Hematopoietic multipotent progenitor cell treated with erythropoietin and hydrocortisone succinate and interleukin-3 and kit ligand, for 15 days (in vitro differentiated cells): ENCODE data around the gene EFNB2.
A peak's percentile ranks its signal among the peaks of the same experiment; 100 is the strongest.

Experiments used
- DNase-seq: peaks from one replicate; pipeline ENCODE4 v3.0.0-alpha.2; 2015; ENCODE audit warnings: low spot score

EFNB2 gene

DNA sequence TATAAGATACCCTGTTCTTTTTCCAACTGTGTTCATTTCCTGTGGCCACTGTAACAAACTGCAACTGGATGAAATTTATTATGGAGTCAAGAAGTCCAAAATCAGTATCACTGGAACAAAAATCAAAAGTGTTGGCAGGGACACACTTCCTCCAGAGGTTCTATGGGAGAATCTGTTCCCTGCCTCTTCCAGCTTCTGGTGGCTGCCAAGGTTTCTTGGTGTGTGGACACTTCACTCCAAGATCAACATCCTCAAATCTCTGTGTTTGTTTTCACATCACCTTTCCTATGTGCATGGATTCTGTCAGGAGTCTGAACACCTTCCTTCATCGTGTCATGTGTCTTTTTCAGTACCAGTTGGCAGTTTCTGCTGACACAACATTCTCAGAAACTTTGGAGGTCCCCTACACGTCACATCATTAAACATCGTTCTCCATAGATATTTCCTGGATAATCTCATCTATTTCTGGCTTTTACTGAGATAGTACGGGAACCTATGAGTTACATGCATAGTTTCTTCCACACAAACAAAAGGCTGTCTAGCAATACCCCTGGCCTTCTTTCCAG, 15.2 kb upstream of the EFNB2 start:
- no peak for DNase-seq

DNA sequence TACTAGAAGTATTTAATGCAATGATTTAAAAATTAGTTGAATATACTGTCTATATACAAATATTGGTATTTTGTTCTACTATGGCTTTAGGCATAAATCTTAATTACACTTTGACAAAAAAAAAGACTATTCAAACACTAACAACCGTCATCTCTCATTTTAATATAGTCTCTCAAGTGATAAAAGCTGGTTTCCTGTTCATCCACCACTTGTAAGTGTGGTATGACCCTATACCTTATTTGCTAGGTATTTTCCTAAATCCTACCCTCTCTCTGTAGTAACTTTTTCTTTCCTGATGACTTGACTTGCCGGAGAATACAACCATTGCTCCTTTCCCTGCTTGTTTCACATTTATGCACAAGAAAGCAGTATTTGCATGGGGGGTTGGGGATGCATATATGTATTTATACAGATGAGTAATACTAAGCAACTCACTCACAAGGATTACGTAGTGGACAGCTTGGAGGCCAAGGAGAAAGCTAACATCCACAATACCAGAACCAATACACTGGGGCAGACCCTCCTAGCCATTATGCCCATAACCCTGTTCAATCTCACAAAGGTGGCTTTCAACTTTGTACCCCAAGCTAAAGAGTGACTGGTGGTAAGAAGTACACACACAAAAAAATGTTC, 12.7 kb upstream of the EFNB2 start:
- no peak for DNase-seq

DNA sequence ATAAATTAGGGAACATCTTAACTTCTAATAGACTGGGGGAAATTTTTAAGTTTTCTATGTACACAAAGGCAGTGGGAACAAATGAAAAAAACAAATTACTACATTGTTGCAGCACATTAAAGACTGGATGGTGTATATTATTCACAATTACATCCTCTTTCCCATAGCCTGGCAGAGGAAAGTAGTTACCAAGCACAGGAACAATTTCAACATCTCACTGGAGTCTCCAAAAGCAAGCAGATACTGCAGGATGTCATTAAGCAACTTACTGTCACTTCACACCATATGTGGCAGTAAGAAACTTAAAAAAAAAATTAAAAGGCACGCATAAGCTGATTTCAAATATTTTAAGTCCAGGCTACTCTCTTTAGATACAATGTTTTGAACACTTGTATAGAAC, 6.4 kb upstream of the EFNB2 start:
- no peak for DNase-seq

DNA sequence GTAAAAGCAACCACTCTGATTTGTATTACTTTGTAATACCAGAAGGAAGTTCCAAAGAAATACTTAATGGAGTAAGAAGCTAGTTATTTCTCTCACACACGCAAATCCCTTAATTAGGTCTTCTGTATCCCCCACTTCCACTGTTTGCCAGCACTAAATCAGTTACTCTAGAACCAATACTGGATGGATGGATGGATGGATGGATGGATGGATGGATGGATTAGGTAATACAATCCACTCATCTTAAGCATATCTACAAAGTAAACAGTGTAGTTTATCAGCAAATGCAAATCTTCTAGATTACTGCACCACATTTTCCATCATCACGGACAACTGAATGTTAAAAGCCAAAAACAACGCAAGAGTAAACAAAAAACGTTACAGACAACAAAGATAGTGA, 5.2 kb upstream of the EFNB2 start:
- DNase-seq, result no peak

DNA sequence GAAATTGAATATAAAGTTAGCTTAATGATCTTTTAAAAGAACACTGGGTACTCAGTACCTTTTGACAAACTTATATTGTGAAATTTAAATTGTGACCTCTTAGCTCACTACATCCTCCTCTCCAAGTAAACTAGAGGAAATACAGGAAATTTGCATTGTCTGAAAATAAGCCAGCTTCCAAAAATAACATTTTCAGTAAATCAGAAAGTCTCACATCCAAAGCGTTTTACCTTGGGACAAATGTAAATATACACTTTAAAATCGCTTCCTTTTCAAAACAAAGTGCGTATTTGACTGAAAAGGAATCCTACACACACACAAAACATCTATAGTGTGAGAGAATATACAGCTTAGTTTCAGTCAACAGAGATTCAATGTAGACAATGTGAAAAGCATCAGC, 2.1 kb upstream of the EFNB2 start:
- DNase-seq, result no peak

DNA sequence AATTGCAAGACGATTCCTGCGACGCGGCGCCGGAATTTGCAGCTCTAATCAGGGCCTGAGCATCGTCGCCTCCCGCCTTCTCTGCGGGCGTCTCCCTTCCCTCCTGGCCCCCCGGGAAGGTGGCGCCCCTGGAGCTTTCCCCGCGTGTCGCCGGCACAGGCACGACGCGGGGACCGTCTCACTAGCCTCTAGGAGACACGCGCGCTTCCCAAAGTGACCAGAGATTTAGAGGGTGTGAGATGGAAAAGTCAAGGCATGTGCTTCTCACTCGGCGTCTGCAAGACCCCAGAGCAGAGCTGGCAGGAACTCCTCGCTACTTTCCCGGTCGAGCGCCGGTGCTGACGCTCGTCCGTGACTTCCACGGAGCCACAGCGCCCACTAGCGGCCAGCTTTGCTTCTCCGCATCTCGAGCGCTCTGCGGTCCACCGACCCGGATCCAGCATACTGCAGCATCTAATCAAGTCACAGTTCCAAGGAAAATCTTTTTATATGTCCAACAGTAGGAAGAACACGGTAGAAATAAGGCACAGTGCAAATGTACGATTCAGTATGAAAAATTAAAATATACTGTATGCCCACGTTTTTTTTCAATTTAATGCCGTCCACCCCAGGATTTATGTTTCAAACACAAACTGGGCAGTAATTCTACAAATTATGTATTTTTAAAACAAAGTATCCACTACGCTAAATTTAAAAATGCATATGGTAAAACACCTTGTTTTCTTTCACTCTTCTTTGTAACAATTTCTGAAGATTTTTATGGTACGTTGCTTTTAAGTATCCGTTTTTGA, 977 bp upstream of the EFNB2 start:
- DNase-seq, result peak; percentile 84

DNA sequence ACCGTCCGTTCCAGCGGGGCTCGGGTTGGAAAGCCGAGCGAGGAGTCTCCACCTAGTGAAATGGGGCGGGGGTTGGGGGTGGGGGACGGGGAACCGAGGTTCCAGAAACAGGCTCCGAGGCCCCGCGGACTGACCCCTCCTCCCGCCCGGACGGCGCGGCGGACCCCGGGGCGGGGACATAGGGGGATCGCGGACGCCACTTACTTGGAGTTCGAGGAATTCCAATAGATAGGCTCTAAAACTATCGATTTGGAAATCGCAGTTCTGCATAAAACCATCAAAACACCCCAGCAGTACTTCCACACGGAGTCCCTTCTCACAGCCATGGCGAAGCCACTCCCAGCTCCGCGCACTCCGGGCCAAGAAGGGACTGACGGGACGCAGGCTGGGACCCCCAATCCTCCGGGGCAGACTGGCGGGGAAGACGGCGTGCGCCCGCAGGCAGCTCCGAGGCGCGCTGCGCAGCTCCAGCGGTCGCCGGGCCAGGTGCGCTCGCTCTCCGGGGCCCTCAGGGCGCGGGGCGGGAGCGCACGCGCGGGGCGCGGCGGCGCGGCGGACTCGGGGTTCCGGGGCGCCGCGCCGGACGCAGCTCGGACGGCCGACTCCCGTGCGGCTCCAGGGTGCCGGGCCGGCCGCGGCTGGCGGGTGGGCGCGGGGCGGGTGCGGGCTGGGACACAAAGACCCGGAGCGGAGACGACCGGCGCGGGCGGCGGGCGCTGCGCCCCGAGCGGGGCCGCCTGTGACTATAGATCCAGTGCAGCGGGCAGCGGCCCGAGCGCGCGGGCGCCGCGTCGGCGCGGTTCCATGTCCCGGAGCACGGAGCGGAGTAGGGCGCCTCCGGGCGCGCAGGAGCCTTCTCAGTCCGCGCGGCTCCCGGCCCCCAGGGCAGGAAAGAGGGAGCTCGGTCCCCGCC, 567 bp downstream of the EFNB2 start:
- no peak for DNase-seq

DNA sequence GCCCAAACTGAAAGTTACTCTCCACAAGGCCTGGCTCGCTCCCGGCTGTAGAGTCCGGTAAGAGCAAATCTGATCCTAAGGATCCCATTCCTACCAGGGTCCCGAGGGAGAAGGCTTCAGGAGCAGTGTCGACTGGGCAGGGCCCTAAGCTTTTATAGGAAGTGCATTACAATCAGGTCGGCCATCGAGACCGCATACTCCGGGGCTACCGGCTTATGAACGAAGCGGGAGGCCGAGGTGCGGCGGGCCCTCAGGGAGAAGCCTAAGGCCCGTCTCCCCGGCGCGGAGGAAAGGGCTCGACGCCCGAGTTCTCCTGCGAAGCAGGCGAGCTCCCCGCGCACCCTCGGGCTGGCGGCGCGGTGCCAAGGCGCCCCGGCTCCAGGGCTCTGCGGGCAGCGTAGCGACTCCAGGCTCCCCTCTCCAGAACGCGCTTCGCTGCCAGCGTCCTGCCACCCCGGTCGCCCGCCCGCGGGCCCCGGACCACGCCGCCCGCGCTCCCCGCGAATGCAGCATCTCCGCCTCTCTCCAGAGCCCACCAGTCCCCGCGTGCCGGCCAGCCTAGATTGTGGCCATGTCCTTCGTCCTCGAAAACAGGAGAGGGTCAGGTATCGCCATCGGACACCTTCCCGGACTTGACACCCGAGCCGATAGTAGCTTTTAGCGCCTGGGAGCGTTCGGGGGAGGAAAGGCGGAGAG, 1.4 kb downstream of the EFNB2 start:
- DNase-seq, result no peak

DNA sequence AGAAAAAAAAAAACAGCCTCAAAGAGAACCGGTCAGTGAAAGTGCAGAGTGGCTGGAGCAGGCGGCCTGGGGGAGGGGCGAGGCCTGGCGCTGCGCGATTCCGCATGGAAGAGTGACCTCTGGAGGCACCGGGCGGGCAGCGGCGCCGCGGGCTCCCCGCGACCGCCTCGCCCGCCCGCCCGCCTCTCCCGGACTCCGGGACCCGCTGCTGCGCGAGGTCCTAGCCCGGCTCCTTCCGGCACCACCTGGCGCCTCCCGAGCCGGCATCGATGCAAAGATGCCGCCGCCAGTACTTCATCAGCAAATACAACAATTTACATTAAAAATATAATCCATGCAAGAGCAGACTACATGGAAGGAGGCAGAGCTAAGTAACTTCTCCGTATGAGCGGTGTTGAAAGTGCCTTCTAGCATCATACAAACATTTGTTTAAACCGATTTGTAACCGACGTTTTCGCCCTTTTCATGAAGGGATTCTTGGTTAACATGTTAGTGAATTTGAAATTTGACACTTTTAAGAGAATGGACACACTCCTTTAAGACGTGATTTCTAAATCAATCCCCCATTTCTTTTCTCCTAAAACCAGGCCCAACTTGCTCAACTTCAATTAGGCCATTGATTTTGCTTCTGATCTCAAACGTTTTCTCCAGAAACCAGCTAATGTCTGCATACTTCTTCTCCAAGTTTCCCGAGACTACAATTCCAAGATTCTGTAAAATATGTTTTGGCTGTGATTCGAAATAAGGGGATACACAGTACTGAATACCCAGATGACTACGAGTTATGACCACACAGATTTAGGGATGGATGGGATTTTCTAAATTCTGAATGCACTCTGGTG, 2.1 kb downstream of the EFNB2 start:
- DNase-seq, result no peak

DNA sequence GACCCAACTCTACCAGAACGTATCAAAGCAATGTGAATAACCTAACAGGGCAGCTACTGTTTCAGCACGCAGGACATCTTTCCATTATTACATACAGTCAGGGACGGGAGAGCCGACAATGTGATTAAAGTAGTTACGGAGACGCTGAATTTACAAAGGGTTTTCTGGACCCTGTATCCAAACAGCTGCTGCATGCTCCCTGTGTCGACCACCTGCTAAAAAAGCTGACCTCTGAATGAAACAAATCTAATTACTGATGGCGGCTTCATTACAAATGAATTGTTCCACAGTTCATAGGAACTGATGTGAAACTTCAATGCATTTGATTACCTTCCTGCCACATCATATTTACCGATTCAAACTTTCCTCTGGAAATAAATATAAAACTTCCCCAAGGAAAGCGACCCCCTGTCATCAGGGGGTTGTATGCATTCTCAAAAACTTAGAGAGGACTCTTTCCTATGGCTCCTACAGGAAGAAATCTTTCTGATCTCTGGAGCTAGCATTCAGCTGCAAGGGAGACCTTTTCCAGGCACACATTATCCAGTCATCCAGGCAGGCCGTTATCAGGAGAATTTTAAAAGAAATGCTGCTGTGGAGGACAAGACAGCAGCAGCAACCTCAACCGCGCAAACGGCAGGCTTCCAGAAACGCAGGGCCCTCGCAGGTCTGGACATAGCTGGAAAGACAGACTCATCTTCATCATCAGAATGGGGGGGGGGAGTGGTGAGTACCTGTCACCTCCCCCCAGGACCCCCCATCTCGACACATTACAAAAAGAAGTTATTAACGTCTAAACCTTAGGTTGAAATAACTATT, 3.1 kb downstream of the EFNB2 start:
- DNase-seq, result no peak

DNA sequence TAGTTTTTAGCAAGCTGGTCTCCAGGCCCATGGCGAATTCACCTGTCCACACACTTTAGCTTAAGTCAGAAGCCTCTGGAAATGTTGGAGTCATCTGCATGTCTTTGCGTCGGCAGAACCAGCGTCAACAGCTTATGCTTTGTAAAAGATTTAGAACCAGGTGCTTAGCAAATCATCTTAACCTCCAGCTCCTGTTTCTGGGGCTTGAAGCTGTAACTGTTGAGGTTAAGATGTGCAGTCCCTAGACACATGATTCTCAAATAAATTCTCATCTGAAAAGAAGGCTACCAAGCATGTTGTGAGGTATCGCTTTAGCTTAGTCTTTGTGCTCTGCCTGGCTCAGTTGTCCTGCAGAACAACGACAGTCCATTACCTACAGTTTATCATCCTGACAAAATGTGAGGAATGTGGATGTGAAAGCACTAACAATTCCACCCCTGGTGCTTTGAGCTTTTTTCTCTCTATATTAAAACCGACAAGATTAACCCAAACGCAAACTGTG, 4.4 kb downstream of the EFNB2 start:
- no peak for DNase-seq

DNA sequence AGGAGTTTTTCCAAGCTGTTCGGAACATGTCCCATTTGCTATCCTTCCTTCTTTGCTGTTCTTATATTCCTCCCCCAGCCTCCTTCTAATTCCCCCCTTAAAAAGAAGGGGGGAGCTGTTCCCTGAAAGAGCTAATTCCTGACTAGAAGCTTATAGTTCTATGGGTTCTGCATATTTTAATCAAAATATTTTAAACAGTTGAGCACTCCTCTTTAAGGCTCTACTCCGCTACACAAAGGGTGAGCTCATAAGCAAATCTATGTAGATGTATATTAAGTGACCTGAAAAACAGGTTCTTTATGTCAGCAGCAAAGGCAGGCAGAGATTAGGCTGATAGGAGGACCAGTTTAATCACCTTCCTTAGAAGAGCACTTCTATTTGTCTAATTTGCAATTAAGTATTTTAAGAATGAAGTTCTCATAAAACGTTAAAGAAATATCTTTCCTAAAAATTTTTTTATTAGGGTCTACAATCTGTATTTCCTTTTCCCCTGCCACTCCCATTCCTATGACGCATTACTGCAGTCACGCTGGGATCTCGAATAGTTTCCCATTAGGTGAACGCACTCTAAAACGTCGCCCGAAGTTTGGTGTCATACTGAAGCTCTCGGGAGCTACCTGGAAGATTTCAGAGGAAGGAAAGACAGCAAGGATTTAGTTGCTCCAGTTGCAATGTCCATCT, 5.2 kb downstream of the EFNB2 start:
- DNase-seq, result no peak

DNA sequence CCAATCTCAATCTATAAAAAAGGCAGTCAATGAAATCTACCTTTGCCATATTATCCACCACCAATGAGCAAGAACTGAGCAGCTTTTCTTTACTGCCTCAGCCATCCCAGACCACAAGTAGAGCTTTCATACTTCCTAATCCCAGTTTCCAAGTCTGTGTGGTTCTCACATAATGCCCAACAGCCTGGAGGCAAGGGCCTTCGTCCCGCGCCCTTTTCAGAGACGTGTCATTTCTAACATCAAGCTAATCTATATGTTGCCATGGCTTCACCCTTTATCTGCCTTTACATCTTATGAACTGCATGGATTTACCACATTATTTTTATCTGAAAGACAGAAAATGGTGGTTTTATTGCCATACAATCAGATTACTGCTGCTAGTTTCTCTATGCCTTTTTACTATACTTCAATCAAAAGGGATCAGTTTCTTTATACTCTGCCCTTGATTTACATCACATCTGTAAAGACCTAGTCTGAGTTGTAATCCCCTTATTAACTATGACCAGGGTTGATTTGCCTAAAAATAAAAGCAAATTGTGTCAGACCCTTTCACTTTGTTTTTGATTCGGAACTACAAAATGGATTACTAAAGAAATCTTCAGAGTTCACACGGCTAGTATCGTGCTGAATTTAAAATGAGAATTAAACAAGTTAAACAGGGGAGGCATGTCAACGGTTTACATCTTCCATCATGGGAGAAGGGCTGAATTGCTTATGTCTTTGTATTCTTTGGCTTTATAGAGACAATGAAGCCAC, 5.9 kb downstream of the EFNB2 start:
- DNase-seq, result no peak

DNA sequence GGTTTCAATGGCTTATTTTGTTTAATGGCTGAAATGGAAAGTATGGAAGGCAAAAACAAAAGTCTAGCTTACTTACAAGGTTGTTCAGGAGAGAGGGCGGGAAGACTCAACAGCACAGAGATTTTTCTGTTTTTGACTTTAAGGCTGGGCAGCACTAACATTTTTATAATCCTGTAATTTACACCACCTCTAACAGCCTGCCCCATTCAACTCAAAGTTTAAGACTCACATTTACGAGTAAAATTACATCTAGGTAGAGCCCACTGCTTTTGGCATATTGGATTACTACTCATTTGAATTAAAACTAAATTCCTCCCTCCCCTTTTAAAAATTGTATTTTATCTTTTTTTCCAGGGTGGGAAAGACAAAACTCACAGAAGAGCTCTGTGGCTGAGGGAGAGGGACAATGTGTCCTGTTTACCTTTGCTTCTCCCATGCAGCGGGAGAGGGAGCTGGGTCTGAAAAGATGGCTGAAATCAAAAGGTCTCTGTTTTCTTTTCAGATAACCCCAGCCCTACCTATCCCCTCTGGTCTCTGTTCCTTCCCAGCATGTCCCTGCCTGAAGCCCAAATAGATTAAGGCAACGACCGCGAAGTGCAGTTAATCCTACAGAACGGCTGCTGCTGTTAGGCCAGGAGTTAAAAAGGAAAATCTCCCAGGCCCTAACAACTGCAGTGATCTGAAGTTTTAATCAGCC, 6.6 kb downstream of the EFNB2 start:
- no peak for DNase-seq

DNA sequence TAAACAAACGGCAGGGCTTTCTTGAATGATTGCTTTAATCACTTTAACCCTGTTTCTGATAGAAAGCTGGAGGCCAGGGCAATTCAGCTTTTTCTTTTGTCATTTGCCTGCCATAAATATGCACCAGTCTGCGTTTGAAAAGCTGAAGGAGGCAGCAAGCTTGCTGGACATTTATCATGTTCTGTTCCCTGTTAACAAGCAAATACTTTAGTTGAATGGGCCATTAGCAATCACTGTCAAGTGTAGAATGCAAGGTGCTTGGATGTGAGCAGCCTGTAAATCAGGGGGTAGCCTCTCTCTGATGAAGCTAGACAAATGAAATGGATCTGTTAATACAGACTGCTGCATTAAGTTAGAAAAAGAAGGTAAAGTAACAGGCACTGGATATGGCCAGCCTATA, 7.6 kb downstream of the EFNB2 start:
- no peak for DNase-seq

DNA sequence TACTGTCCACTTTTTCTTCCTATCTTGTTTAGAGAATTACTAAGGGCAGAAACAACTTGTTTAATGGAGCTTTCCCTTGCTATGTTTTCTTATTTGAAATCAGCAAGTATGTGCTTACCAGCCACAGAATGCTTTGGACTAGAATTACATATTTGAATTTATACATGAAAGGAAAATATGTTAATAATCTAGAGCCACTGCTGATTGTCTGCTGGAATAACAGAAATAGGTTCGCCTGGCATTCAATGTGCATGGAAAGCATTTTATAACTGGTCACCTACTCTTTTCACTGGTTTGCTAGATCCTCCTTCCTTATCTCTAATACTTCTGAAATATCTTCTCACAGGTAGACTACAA, 8.0 kb downstream of the EFNB2 start:
- no peak for DNase-seq

DNA sequence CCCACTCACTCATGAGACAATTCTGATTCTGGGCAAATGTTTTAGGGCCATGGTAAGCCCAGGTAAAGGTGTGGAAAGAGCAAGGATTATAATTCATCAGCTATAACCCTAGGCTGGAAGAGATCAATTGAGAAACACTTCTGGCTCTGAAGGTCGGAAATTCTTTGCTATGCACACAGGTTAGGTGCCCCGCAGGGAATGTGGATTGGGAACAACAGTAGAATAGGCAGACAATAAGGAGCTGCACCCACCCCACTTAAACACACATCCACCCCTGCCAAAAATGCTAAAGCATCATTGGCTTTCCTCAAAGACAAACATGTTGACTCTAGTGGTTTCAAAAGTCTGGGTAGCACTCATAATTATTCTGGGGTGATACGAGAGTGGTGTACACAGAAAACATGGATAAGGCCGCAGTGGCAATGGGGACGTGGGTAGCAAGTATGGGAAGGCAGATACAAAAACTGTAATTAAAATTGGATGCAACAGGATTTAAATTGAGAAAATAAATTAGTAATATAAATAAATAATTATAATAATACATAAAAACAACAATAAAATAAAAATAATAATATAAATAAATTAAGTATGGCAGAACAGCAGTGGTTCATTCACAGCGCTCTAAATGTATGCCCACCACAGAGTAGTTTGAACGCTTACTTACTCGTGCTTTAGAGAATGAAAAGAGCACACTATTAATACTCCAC, 8.6 kb downstream of the EFNB2 start:
- no peak for DNase-seq
